Activated T-helper 2 cell treated with anti-CD3 and anti-CD28 coated beads, Interferon-gamma antibody, Interleukin-2, Interleukin-4, amounts not matched to agents 10 μg/mL and 5 μg/mL and 100 μg/mL, durations not matched to agents 14 hours and 24 hours and 36 hours (primary cell): ENCODE results near the gene GPR85. TPM values are rescaled to one million over a fixed set of nuclear protein-coding genes. Genes with fewer than 3 reads are reported as not detected.

Source experiments
- total RNA-seq: library from RNA; stranded (reverse); gene quantifications from 2 replicates; pipeline ENCODE4 v1.2.3, GENCODE V29; 2022

Gene GPR85
- total RNA-seq, 1 donor from 2014 or later: not detected

Other genes with a start within 250 kb of the GPR85 start
- gene SMIM30, start 31.7 kb upstream of the GPR85 start, total RNA-seq: 43.5 and 45.6 TPM in 2 replicates